ENCODE data around the gene GRIP1. TPM values are rescaled to one million over a fixed set of nuclear protein-coding genes. Genes with fewer than 3 reads are reported as not detected.

The GRIP1 gene
- total and polyA plus RNA-seq, 2 of the 4 experiments (the other 2 are of a cell fraction) = under 0.01 to 0.07 TPM

GRCh38 chr12:66725031-66725430, 46.2 kb upstream of the GRIP1 start:
- no peaks in the 10 kb centered on the region for H3K4me1 ChIP-seq (ENCODE audit: control insufficient read depth, insufficient read depth, low read length)
- H4K8ac ChIP-seq (ENCODE audit: low read depth in 2 of 2, low read length in 2 of 2) = no peak overlapping the region
- WGBS, 2 experiments (ENCODE audit: extremely low coverage in 2 of 2, insufficient read length in 1 of 2) = 80% methylated on average over 1 of the region's 3 CpGs; no CpG with 5 or more reads in 1 of the 2 experiments
- no TSS peak for BruUV-seq (replicated peaks)
- no peak for DNase-seq
- no peak overlapping the region for H3K23ac ChIP-seq (ENCODE audit: low read depth, low read length)
- H2BK15ac ChIP-seq (ENCODE audit: low read depth, low read length) = no peak overlapping the region
- no peak for ATAC-seq (ENCODE audit: low read depth)
- no peak overlapping the region for H2BK20ac ChIP-seq (ENCODE audit: low read depth, low read length)
- dilution Hi-C loops (cut with HindIII; ENCODE audit: low sequenced_read_pairs, unreplicated experiment) (no loop called here), intact Hi-C loops (cut with micrococcal nuclease) (no loop called here), in situ Hi-C loops (cut with MboI; ENCODE audit: low sequenced_read_pairs) (no loop called here)
- no peaks in the 10 kb centered on the region for H3K79me1 ChIP-seq (ENCODE audit: low read depth in 1 of 2, low read length in 2 of 2)
- H3K9ac ChIP-seq (ENCODE audit: low read depth, low read length) = no peak overlapping the region
- H3K4me2 ChIP-seq (ENCODE audit: low read depth, low read length) = no peak overlapping the region
- POLR2A ChIA-PET (ENCODE audit: unreplicated experiment) = no interaction called here
- no peak overlapping the region for H3K27ac ChIP-seq (ENCODE audit: insufficient read depth, low read length)
- H3K36me3 ChIP-seq (ENCODE audit: control insufficient read depth, insufficient read depth, low read length) = no peaks in the 10 kb centered on the region
- no peak overlapping the region for H2BK120ac ChIP-seq (ENCODE audit: low read depth, low read length)
- CTCF ChIA-PET = interaction anchor here (1.2 kb wide), 1 partner anchor 16 kb away, joined by 3 read pairs; no protein-coding TSS in a partner anchor
- H3K9me1 ChIP-seq (ENCODE audit: insufficient read depth, low read length) = no peaks in the 10 kb centered on the region
- no peak overlapping the region for H3K56ac ChIP-seq (ENCODE audit: extremely low read depth, insufficient read depth, low read length)
- H4K5ac ChIP-seq (ENCODE audit: low read depth, low read length) = no peak overlapping the region
- TF ChIP-seq BHLHE40 (IDR thresholded peaks at IDR 0.05; ENCODE audit: low read depth, low read length) (no peak), SMC3 (IDR thresholded peaks at IDR 0.05; ENCODE audit: low read depth, low read length) (no peak), MAFK (IDR thresholded peaks at IDR 0.05; ENCODE audit: low read depth, low read length) (no peak), NFE2L2 (IDR thresholded peaks at IDR 0.05; ENCODE audit: low read depth, low read length) (no peak), RFX5 (IDR thresholded peaks at IDR 0.05; ENCODE audit: low read depth, low read length) (no peak), RCOR1 (IDR thresholded peaks at IDR 0.05; ENCODE audit: insufficient replicate concordance, low read length) (no peak)
- H4K20me1 ChIP-seq (ENCODE audit: insufficient read depth, low read length) = no peaks in the 10 kb centered on the region
- H2AK9ac ChIP-seq (replicated peaks; ENCODE audit: low read depth, low read length, poor library complexity) = no peak overlapping the region
- H3K18ac ChIP-seq (ENCODE audit: low read depth, low read length) = no peak overlapping the region
- H3K4me3 ChIP-seq (ENCODE audit: insufficient read depth, low read depth, low read length) = no peak overlapping the region
- H3K4ac ChIP-seq (ENCODE audit: low read depth, low read length) = no peak overlapping the region
- H2AFZ ChIP-seq (replicated peaks; ENCODE audit: low read length, poor library complexity) = no peak overlapping the region
- H3K14ac ChIP-seq (replicated peaks; ENCODE audit: low read depth, low read length) = no peak overlapping the region
- no peak overlapping the region for H2AK5ac ChIP-seq (ENCODE audit: low read depth, low read length)
- no peak overlapping the region for H4K91ac ChIP-seq (ENCODE audit: insufficient read depth, low read depth, low read length)
- H2BK5ac ChIP-seq (ENCODE audit: low read depth, low read length, poor library complexity, severe bottlenecking) = no peak overlapping the region
- H3K9me3 ChIP-seq (ENCODE audit: control insufficient read depth, insufficient read depth, low read length) = no peaks in the 10 kb centered on the region
- H3K27me3 ChIP-seq (ENCODE audit: control insufficient read depth, insufficient read depth, low read length) = no peaks in the 10 kb centered on the region
